ENCODE data around the gene NKX2-2.

NKX2-2 gene

DNA sequence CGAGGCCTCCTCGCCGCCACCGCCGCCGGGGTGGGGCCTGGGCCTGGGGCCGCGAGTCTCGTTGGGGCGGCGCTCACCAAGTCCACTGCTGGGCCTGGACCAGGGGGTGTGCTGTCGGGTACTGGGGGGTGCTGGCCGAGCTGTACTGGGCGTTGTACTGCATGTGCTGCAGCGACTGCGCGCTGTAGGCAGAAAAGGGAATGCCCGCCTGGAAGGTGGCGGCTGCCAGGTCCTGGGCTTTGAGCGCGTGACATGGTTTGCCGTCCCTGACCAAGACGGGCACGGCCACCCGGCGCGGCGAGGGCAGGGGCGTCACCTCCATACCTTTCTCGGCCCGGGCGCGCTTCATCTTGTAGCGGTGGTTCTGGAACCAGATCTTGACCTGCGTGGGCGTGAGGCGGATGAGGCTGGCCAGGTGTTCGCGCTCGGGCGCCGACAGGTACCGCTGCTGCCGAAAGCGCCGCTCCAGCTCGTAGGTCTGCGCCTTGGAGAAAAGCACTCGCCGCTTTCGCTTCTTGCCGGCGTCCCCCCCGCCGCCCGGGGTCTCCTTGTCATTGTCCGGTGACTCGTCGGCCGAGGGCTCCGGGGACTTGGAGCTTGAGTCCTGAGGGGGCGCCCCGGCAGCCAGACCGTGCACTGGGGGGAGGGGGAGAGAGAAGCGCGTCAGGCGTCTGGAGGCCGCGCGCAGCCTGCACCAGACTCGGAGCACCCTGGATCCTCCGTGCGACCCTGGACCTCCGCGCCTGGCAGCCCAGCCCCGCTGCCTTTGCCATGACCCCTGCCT lies 1.8 kb downstream of the NKX2-2 start:
- peak overlapping the region; percentile 41 for H3K4me3 ChIP-seq (ENCODE audit: low read length)
- DNase-seq (ENCODE audit: low read depth): no peak
- TF ChIP-seq, protein P1, sequence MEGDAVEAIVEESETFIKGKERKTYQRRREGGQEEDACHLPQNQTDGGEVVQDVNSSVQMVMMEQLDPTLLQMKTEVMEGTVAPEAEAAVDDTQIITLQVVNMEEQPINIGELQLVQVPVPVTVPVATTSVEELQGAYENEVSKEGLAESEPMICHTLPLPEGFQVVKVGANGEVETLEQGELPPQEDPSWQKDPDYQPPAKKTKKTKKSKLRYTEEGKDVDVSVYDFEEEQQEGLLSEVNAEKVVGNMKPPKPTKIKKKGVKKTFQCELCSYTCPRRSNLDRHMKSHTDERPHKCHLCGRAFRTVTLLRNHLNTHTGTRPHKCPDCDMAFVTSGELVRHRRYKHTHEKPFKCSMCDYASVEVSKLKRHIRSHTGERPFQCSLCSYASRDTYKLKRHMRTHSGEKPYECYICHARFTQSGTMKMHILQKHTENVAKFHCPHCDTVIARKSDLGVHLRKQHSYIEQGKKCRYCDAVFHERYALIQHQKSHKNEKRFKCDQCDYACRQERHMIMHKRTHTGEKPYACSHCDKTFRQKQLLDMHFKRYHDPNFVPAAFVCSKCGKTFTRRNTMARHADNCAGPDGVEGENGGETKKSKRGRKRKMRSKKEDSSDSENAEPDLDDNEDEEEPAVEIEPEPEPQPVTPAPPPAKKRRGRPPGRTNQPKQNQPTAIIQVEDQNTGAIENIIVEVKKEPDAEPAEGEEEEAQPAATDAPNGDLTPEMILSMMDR (conservative IDR thresholded peaks at IDR 0.05; ENCODE audit: low read length): no peak

DNA sequence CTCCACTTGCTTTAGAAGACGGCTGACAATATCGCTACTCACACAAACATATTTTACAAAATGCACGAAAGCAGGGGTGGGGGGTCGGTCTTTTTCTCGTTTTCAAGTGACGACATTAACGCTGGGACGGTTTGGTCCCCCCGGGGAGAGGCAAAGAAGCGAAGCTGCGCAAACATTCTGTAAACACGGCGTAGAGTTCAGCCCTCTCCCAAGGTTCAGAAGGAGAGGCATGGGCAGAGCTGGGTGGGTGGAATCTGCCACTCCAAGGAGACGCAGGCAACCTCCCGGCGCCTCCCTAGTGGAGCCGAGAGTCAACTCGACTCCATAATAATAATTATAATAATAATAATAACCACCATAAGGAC lies 2.4 kb downstream of the NKX2-2 start:
- DNase-seq (ENCODE audit: low read depth): no peak
- H3K4me3 ChIP-seq (ENCODE audit: low read length): no peak overlapping the region
- TF ChIP-seq, protein P1 (conservative IDR thresholded peaks at IDR 0.05; ENCODE audit: low read length): no peak

DNA sequence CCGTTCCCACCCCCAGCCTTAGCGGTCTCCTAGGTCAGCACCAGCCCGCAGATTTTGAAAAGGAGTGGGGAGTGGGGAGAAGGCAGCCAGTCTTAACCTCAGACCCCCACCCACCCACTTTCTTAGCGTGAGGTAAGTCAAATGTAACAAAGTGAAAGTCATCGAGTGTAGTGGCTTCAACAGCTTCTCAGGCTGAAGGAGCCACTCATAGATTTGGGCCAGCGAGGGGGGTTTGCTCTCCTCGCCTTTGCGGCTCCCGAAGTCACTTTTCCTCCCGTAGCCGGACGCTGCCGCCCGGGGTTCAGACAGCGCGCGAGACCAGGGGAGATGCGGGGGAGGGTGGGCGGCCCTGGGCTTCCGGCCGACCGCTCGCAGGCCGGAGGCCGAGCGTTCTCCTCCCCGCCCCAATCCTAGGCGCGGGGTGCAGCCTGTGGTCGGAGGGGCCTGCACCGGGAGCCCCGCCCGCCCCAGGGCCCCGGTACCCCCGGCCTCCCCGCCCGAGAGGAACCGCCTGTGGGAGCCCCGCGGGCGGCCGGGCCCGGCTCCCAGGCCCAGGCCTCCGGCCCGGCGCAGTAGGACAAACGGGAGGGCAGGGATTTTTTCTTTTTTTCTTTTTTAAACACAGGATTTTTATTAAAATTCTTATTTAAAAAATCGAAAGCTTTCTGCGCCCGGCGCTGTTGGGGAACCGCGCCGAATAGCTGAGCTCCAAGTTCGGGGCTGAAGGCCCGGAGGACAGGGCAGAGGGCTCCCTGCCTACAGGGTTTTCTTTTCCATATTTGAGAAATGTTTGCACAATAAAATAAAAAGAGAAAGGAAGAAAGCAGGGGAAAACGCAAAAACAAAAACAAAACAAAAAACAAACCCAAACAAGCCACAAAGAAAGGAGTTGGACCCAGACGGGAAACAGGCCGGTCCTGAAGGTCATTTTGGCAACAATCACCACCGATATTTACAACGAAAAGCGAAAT lies 3.2 kb downstream of the NKX2-2 start:
- H3K4me3 ChIP-seq (ENCODE audit: low read length): peak overlapping the region; percentile 51
- TF ChIP-seq, protein P1 (conservative IDR thresholded peaks at IDR 0.05; ENCODE audit: low read length): no peak
- peak; percentile 14 for DNase-seq (ENCODE audit: low read depth)

DNA sequence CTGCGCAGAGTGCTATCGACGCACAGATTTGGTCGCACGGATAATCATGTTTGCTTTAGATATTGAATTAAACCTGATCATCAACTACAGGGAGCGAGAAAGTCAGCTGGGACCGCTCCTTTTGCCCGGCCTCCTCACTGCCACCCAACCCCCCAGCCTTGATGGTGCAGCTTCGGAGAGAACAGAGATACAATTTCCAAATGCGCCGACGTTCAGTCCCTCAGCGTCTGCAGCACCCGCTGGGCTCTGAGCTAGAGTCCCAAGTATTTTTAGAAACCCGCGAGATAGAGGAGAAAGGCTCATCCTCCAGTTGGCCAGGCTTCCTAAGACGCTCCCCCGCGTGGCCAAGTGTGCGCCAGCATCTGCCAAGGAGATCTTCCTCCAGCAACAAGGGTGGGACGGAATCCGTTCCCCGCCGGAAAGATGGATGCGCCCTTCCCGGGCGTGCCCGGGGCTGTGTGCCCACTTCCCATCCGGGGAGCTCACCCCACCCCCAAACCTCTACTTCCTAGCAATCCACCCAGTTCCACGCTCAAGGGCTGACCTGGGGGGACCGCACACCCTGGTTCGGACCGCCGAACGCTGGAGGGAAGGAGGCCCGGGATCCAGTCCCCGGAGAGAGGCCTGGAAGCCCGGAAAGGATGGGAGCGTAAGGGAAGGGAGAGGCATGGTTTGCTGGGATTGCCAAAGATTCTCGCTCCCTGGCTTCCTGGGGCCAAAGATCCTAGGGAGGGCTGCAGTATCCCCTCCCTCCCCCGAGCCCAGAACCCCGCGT lies 4.1 kb downstream of the NKX2-2 start:
- peak overlapping the region; percentile 51 for H3K4me3 ChIP-seq (ENCODE audit: low read length)
- TF ChIP-seq, protein P1 (conservative IDR thresholded peaks at IDR 0.05; ENCODE audit: low read length): peak; percentile 45
- peak; percentile 73 for DNase-seq (ENCODE audit: low read depth)

DNA sequence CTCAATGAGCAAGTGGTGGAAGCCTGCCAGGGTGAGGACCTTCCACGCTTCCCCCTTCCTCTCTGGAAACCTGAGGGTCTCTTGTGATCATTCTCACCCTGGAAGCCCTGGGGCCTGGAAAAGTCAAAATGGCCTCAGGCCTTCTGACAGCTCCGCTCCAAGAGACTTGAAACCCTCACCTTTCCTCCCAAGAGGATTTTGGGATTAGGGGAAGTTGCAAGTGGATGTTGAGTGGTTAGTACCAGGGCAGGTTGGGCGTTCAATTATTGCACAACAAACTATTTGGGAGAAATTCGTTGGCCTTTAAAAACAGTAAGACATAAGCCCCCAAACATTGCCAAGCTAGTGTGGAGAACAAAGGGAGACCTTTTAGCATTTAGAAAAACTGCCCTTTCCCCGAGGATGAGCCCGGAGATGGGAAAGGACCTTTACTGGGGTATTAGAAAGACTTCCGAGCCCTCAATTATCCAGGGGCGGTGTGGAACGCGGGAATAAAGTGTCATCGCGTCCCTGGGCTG lies 4.7 kb downstream of the NKX2-2 start:
- DNase-seq (ENCODE audit: low read depth): no peak
- TF ChIP-seq, protein P1 (conservative IDR thresholded peaks at IDR 0.05; ENCODE audit: low read length): no peak

DNA sequence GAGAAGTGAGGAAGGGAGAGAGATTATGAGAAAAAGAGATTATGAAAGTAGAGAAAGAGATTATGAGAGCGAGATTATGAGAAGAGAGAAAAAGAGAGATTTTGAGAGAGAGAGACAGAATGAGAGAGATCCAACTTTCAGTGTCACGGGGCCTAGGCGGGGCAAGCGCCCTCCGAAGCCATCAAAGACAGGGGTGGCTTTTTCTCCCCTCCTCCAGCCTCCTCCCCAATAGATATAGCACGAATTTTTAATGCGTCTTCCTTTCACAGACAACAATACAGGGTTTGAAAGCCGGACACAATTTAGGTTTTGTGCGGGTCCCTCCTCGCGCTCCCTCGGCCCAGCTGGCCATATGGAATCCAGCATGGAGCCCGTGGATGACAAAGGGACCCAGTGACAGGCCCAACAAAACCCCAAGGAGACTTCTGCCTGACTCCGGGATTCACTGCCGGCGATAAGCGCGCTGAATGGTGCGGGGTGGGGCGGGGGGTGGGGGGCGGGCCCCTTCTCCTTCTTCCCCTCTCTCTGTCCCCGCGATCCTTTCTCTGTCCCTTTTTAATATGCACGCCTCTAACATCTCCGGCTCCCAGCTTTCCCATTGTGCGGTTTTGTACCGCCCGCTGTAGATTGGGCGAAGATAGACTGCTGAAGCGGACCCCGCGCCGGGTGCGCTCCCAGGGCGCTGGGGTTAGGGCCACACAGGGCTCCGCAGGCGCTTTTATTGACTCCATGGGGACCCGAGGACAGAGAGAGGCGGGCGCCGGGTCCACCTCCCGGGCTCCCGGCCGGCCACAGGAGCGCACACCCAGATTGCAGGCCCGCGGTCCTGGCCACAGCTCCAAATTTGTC lies 5.4 kb downstream of the NKX2-2 start:
- TF ChIP-seq, protein P1 (conservative IDR thresholded peaks at IDR 0.05; ENCODE audit: low read length): no peak
- H3K4me3 ChIP-seq (ENCODE audit: low read length): no peak overlapping the region
- no peak for DNase-seq (ENCODE audit: low read depth)

More for the DNA sequence above, 4.7 kb downstream of the NKX2-2 start:
- no peak overlapping the region for H3K4me3 ChIP-seq (ENCODE audit: low read length)
